CD4-positive, alpha-beta T cell treated with Interferon gamma for 1 hour (primary cell): ENCODE measurements around the gene KIF26B.

Source experiments
- DNase-seq: peaks from one replicate; pipeline ENCODE4 v3.0.0-alpha.2; 2020

Gene KIF26B

DNA sequence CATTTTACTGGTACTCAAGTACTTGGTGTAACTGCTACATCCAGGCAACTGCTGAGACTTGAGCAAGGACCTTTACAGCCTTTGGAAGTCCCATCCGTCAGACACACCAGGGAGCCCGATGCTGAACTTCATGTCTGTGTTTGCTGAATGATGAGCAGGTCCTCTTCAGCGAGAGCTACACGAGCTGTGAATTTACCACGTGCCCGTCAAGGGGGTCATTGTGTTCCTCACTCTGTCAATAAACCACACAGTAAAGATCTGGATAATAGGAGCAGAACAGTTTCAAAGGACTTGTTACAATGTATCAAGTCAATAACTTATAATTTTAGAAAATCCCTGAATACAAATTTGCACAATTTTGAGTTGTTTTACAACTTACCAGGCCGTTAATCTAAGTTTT is 427.2 kb downstream of the KIF26B start:
- DNase-seq = no peak

DNA sequence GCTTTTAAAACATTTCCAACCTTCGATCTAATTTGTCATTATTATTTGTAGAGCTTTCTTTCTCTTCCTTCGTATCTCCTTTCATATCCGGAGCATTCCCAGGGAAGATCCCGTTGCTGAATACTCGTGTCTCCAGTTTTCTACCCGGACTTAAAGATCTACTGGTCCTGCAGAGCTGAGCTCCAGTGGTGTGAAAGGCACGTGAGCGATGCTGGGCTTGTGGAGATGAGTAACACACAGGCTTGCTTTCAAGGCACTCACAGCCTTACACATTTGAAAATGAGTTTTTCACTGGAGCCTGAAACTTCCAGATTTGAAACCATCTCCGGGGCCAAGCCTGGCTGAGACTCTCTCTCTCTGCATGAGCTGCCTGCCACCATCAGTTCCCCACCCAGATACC is 428.3 kb downstream of the KIF26B start:
- no peak for DNase-seq

DNA sequence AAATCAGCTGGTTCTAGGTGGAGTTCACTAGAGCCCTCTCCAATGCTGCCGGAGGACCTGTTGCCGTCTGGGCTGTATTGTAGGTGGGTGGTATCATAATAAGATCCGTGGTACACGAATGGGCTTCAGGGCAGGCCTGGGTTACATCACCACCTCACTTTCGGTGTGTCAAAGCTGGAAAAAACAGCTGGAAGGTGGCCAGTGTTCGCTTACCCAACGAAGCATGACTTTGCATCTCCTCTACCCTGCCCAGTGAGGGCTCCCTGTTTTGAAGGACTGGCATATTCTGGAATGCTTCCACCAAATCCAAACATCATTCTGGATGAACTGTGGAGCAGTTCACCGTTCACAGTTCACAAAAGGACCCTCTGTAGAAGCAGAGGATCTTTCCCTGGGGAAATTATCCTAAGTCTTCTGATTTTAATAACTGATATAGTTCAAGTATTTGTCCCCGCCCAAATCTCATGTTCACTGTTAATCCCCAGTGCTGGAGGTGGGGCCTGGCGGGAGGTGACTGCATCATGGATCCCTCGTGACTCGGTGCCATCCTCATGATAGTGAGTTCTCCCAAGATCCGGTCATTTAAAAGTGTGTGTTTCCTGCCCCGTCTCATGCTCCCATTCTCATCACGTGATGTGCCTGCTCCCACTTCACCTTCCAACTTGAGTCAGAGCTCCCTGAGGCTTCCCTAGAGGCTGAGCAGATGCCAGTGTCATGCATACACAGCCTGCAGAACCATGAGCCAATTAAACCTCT is 429.0 kb downstream of the KIF26B start:
- no peak for DNase-seq

DNA sequence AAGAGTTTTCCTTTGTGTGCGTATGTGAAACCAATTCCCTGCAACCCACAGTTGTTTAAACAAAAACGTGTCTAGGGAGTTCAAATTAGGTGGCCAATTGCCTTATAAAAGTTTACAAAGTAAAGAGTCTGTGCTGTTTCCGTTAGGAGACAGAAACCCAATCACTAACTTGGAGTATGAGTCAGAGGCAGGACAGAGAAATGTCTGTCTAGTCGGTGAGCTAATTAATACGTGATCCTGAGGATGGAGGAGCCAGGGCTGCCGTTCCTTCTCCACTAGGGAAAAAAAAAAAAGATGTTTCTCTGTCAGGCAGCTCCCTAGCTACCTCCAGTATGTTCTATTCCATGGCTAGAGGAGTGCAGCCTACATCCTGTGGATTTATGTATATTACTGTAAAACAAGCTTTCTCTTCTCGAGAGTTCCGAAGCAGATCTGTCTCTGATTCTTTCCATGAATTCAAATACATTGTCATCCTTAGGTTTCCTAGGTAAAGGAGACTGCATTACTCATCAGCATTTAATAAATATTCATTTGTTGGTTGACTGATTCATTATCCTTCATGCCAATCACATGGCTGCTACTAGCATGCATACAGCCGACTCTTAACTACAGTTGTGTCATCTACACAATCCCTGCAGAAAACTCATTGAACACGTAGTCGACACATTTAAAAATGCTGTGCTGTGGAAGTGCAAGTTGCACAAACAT is 430.6 kb downstream of the KIF26B start:
- DNase-seq = no peak

DNA sequence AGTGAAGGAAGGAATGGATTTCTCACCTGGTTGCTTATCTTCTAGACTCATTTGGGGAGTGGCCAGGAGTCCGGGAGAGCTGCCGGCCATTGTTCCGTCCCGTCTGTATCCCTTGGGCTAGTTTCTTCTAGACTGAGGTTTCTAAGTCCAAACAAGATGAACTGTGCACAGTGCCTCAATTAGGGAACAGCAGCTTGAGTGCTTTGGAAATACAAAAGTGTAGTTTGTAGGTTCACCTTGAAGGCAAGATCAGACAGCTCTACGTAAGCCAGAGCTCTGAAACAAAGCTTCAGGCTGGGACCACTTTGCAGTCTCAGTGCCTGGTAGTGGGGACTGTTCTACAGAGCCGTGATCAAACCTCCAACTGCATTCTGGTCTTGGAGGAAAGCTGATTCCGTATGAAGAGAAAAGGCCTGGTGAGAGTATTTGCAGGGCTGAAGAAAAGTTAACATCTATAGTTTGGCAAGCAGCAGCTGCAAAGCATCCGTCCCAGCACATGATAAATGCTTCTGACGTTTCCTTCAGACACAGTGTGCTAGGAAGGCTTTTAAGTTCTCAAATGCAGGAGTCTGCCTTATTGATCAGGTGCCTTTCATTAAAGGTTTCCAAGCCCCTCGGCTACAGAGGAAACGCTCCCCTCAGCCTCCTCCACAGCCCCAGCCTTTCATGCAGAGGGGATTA is 432.8 kb downstream of the KIF26B start:
- DNase-seq = no peak

DNA sequence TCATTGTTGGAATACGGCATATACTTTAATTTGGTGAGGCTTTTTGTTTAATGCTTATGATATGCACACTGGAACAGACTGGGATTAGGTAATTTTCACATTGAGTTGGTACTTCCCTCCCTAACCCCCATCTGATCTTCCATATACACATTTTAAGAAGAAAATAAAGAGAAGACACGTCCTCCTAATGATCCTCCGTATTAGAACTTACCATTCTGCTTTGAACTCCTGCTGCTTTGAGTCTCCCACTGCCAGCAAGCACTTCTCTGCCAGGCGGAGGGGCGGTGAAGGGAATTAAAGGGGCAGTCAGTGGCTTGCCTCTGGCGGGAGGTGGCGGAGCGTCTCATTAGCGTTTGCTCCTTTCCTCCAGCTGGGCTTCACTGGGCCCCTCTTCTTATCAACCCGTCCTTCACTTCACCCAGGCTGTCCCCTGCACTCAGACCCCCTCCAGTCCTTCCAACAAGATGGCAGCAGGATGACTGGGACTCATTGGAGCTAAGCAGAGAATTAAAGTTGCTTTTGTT is 433.4 kb downstream of the KIF26B start:
- no peak for DNase-seq

DNA sequence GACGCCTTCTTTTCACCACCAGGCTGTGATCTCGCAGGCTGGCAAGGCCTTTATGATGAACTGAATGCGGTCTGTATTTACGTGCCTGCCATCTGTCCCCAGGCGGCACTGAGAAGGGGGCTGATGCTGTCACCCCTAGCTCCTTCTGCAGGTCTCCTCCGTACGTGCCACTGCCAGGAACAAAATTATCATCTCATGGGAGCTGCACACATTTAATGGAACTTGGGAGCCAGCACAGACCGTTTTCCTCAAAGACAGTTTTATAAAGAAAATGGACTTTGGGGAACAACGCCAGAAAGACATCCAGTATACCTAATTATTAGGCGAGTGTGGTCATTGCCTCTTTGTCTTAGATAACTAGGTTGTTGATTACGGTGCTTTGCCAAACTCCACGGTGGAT is 434.5 kb downstream of the KIF26B start:
- DNase-seq = no peak

DNA sequence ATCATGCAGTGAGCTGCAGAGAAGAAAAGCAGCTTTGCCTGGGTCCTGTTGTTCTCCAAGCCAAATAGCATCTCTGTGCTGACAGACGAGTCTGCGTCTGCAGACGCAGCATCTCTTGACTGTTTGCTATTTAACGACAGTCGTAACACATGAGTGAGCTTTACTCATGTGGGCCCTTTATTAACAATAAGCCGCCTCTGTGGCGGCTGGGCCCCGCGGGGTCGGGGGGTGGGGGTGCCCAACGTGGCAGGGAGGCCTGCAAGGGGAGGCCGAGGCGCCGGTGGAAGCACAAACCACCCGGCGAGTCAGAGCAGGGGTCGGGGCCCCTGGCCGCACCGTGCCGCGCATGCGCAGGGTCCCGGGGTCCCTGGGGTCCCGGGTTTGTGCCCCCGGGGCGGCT is 435.1 kb downstream of the KIF26B start:
- no peak for DNase-seq

DNA sequence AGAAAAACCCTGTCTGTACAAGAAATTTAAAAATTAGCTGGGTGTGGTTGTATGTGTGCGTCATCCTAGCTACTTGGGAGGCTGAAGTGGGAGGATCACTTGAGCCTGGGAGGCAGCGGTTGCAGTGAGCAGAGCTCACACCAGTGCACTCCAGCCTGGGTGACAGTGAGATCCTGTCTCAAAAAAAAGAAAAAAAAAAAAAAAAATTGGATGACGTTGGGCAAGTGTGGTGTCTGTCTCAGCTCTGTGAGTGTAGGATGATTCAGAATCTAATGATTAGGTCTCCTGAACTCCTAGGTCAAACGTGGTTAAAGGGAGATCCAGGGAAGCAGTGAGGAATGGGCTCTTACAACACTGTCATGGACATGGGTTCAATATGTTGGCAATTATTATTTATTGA is 435.9 kb downstream of the KIF26B start:
- no peak for DNase-seq

DNA sequence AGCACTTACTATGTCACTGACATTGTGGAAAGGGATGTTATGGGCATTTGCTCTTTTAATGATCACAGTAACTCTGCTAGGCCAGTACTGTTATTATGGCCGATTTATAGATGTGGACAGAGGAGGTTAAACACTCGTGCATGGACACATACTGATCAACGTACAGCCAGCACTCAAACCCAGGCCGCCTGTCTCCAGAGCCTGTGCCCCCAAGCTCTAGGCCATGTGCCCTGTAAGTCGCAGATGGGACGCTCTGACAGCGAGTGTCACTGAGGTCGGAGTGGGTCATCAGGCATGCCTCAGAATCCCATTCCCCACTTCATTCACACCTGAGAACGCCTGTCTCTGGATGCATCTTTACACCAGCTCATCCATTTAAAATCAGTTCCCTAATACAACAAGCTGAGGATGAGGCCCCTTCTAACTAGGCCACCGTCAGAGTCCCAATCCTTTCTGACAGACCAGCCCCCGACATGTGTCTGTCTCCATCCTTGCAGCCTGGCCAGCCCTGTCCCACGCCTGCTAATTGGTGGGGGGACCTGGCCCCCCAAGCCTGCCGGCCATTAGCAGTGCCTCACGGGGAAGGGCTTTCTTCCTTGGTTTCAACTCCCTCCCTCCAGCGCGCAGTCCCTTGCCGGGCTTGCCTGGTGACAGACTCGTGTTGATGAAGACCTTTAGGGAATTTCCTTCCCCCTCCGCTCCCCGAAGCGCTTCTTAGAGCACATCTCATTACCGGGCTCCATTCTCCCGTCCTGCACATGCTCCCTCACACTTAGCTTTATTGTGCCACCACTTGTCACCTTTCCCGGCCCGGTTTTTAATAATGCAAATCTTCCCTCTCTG is 436.8 kb downstream of the KIF26B start:
- no peak for DNase-seq

DNA sequence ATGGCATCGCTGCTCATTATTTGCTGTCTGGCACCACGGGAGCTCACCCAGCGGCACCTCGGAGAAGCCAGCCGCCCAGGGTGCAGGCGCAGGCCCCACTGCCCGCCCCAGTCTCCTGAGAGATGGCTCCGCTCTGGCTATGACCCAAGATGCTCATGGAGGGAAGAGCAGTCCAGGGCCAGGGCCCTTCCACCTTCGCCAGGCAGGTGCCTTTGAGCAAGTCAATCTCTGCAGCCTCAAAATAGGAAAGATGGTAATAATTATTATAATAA is 437.3 kb downstream of the KIF26B start:
- no peak for DNase-seq

DNA sequence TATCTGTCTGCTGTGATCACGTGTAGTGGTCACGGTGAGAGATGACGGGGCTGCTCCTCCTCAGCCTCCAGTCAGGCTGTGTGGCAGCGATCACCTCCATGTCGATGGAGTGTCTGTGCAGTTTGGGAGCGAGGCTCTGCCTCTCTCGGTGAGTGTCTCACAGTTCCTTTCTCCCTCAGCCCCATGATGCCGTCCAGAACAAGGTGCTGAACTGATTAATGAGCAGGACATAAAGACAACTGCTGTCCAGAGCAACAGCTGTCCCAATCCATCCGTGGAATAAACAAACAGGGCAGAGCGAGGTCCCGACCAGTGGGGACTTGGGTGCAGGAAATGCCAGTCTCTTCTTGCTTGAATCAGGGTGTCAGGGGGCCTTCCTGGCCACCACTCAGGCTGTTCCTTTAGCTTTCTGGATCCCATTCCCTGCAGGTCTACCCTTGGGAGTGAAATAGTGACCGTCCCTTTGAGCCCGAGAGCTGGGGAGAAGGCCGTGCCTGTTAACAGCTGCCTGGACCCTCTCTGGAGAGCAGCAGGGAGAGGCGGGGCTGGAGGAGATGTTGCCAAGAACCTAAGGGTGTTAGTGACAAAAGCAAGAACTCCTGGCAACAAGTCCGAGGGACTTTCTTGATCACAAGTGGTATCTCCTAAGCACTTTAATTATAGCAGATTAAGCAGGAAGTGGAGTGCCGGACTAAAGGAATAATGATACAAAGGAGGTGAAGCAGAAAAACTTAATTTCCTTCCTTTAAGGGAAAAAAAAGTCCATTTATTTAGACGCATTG is 443.9 kb downstream of the KIF26B start:
- DNase-seq = no peak

DNA sequence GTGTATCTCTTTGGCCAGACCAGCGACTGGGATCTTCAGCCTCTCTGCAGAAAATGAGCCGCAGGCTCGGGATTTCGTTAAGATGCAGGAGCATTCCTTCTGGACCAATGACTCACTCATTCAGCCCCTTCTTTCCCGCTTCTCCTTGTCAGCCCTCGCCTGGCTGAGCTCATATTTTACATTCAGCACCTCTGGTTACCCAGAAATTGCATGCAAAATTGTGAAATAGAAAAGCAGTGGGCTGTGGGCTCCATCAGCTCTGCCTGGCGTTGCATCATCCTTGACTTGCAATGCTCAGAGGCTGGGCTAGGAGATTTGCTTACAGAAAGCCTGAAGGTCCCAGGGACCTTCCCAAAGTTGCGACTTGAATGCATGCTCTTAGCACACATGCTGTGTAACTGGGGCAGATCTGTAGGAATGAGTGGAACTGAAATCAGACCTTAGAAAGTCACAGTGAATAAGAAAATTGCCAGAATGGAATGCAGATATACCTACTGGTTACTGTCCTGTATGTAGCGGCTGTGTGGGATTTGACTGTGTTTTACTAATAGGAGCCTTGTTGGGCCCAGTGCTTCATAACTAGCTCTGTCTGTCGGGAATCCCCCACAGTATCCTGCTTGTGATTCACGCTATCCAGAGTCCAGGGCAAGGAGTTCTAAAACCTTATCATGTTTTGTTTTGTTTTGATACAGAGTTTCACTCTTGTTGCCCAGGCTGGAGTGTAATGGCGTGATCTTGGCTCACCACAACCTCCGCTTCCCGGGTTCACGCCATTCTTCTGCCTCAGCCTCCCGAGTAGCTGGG is 444.8 kb downstream of the KIF26B start:
- no peak for DNase-seq

DNA sequence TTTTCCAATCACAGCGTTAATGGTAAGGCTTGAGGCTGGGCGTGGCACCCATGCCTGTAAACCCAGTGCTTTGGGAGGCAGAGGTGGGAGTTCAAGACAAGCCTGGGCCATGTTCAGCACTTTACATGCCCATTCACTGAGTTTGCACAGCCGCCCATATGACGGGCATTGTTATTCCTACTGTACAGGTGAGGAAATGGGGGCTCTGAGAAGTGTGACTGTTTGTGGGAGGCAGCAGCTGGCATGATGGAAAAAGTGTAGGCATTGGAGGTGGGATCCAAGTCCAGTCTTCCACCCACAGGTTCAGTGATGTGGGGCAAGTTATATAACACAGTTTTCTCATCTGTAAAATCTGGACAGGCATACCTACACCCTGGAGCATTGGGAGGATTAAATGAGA is 445.9 kb downstream of the KIF26B start:
- DNase-seq = no peak

DNA sequence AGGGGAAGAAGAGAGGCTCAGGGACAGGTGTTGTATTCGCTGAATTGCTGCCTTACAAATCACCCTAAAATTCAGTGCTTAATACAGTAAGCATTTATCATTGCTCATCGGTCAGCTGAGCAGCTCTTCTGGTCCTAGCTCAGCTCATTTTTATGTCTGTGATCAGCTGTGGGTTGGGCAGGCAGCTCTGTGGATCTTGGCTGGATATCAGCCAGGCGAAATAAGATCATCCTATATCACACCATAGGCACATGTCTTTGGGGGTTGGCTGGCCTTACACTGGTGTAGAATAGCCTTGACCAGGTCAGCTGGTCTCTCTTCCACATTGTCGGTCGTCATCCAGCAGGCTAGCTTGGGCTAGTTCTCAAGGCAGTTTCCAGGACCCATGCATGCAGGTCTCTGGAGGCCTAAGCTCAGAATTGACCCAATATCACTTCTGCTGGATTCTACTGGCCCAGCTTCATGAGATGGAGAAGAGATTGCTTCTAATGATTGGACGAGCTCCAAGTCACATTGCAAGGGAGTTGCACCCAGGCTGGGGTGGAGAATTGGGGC is 448.6 kb downstream of the KIF26B start:
- no peak for DNase-seq

DNA sequence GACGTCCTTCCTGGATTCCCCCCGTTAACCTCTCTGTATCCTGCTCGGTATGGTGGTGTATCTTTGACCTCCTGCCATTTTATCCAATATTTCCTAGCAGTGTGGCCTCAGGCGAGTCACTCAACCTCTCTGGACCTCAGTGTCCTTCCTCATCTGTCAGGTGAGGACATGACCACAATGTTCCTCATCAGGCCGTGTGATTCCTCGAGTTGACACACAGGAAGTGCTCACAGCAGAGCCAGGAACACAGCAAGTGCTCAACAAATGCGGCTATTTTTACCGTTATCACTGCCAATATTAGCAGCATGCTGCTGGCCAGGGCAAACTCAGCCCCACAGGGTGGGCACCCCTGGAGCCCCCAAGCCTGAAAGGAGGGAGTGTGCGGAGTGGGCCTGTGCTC is 450.2 kb downstream of the KIF26B start:
- DNase-seq = no peak

DNA sequence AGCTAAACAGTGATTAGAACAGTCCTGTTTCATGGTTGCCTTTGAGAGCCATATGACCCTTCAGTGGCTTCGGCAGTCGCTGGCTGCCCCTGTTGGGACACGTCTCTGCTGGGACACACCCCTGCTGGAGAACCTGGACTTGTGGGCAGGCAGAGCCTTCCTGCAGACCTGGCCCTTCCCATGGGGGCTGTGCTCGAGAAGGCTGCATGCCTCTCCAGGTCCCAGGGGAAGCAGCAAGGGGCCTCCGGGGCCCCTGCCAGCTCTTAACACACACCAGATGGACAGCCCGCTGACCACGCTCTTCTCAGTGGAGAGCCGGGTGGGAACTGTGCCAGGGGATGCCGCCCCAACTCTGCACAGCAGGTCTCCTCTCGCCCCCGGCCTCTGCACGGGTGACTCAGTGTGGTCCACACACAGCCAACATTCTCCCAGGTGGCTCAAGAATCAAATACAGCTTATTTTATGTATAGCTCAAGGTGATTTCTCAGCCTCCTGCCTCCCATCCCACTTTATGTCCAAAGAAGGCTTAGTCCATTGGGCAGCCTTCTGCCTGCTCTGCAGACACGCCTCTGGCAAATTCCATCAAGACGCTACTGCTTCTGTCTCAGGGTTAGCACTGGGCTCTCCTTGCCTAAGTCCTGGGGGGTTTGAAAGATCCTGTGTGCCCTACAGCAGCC is 450.8 kb downstream of the KIF26B start:
- DNase-seq = no peak

DNA sequence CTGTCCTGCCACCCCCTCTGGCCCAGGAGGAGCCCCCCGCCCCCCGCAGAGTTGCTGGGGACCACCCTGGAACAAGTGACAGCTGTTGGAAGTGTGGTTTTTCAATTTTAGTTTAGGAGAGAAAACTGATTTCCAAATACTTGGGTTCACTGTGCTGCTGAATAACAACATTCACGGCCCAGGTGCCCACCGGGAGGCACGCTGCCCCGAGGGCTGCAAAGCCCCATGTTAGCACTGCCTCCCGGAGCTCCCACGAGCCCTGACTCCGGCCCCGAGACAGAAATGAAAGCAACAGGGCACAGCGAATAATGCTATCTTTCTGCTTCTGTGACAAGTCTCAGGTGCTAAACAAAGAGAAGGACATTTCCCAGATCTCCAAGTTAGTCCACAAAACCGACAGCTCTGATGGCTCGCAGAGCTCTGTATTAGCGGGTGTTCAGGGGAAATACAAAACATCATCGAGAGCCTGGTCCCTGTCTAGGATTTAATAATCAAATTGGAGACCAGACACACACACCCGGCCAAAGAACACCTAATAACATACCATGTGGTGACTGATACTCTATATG is 451.5 kb downstream of the KIF26B start:
- DNase-seq = no peak

DNA sequence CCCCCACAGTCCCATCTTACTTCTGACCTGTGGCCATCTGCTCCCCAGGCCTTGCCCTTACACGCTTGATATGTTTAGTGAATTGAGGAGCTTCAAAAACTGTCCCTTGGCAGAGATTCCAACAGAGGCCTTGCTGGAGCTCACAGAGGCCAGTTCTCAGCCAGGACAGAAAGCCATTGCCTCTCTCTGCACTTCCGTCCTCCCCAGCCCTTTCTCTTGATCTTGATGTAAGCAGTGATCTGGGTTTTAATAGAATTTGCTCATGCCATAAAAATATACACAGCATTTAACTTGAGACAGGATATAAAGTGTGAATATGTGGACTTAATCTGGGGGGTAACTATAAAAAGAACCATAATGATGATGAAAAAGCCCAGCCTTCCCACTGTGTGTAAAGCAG is 453.5 kb downstream of the KIF26B start:
- DNase-seq = no peak
